Ovary (tissue), 3 donors: ENCODE results near the gene APBB2.

Experiments used
- CTCF ChIP-seq, 3 donors: fragments of 450-650 bp in 2 of 3; fragments of 200-600 bp in 1 of 3; IDR thresholded peaks; one replicate each; pipeline versions ENCODE4 v1.5.1 to v1.8.0; 2016 to 2022; ENCODE audit warnings: antibody characterized with exemption in 3 of 3, mild to moderate bottlenecking in 1 of 3
- POLR2A ChIP-seq: fragments of 450-650 bp; IDR thresholded peaks from one replicate; pipeline ENCODE4 v1.6.1; 2017; ENCODE audit warnings: antibody characterized with exemption, mild to moderate bottlenecking, moderate library complexity
- donor health status: DM: no; HTN: no; CAD: no.

DNA sequence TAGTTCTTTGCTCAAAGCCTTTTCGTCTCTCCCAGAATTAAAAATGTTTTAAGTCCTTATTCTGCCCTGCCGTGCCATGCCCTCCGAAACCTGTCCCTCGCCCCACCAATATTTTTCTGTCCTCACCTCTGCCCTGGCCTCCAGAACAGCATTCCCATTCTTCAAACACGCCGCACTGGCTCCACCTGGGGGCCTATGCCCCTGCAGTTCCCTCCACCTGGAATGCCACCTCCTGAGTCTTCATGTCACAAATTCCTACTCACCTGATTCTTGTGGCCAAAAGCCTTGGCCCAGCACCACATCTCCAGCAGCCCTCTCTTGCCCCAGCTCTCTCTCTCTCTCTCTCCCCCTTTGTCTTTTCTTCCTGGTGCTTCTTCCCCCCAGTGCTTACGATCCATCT, 91.6 kb downstream of the APBB2 start:
- TF ChIP-seq CTCF (IDR thresholded peaks at IDR 0.05), result no peak
- no peak for TF ChIP-seq POLR2A
